Measurements from ENCODE around the gene LYRM4.

Gene LYRM4

DNA sequence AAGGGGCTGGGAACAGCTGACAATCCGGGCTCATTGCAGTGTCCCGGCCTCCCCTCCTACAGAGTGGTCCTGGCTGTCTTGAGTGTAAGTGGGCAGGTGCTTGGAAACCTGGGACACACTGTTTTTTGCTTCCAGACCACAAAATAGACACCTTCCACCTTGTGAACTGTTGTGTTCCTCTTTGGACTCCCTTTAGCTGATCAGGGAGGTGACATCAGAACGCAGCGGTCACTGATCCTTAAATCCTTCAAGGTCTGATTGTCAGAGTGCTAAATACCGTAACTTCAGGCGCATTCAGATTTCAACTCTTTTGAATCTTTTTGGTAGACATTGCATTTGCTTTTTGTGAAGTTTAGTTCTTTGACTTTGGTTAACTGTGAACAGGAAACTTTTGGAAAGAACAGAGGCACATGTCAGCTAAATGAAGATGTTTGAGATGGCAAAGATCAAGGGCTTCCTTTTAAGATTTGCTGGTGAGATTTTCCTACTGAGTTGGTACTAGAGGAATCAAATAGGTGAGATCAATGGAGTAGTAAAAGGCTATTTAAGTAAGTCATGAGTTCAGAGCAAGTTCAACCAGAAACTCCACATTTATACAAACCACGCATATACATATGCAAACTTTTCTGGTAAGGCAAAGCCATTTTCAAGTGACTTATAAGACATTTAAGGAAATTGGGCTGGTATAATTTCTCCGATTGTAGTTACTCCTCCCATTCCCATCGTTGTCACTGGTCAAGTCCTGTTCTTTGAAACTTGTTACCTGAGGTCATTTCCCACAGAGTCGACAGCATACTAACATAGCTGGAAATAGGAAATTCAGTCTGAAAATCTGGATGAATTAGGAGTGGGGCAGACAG, 169.3 kb downstream of the LYRM4 start:
- DNase-seq = no peak

DNA sequence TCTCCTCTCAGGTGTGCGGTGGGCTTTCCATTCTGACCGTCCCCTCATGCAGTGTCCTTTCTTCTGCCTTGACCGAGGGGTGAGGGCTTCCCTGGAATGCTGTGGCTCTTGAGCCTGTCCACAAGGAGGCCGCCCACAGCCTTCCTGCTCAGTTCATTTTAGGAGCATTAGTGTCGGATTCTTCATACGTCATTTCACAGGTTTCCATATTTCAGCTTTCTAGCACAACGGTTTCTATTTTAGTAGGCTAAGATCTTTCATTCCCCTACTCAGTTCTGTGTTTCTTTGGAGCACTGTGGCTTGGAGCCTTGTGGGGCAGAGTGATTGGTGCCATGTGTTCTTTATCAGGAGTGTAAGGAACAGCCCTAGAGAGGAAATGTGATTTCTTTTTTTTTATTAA, 170.1 kb downstream of the LYRM4 start:
- DNase-seq = no peak

DNA sequence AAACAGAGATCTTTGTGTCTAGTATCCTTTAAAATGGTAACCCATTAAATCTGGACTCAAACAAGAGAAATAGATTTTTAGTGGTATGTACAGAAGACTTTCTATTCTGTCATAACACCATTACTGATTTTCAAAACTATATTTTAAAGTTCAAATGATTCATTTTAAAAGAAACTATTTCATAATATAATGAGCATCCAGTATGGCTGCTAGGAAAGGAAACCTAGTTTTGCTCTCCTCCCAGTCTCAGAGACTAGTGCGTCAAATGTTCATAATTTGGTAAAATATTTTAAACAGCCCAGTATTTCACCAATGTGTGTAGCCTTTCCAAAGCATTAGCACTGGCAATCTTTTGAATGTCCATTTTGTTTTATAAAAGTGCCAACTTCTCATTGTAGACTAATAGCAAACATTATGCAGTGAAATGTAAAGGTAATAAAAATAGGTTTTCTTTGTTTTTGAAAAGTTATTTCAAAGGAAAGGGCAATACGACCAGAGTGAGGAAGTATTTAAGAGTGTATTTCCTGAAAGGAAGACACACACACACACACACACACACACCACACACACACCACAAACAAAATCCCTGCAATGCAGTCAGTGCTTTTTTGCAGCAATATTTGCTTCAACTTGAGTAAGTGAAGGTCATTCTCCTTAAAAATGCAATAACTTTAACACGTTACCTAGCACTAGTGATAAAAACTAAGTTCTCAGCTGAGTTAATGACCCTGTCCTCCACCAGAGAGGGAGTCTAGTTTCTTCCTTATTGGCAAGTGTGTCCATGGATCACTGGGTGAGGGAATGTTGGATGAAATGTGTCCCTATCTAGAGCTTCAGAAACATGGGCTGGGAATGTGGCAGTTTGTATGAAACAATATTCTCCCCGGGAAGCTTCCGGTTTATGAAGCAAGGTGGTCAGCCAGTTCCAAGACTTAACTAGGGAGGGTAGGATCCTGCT, 171.0 kb downstream of the LYRM4 start:
- DNase-seq = no peak

DNA sequence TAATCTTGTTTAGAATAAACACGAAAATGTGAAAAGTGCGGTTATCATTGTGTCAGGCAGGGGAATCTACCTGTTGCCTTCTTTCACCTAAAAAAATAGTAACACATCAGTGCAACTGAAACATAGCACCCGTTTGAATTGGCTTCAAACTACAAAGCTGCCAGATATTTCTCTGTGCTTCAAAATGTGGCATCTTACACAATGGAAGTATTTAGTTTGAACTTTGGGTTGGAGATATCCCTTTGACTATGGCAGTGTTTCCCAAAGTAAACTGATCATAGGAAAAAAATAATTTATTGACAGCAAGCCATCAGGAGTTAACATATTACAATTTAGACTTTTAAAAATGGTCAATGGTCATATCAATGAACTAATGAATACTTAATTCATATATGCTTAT, 172.0 kb downstream of the LYRM4 start:
- no peak for DNase-seq

DNA sequence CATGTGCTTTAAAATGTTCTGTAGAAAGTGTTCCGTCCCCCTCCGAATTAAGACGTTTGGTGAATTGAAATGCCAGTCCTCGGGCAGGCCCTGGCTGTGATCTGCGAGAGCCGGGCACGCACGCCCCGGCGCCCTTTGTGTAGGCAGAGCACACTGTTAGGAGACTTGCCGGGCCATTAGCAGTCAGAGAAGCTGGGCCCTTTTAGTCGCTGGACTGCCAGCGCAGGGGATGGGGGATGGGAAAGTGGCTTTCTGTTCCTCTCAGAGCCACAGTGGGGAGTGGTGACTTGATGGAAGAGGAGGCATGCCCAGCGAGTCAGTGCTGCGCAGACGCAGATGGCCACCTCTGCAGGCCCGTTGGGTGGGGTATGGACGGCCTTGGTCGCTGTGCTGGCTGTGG, 173.4 kb downstream of the LYRM4 start:
- no peak for DNase-seq

DNA sequence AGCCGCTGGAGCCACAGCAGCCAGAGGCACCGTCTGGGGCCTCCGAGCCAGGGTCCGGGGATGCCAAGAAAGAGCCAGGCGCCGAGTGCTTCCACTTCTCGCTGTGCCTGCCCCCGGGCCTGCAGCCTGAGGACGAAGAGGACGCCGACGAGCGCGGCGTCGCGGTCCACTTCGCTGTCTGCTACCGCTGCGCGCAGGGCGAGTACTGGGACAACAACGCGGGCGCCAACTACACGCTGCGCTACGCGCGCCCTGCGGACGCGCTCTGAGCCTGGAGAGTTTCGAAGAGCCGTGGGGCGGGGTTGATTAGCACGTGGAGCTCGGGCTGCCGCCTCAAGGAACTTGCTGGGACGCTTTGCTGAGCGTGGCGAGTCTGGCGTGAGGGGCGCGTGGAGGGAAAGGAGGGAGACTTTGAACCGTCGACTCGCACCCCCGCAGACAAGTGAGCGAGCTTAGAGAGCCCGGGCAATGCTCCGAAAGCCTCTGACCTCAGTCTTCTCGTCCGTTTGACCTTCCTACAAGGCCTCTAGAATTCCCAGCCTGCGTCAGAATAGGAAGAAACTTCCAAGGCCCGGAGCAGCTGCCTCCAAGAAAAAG, 174.4 kb downstream of the LYRM4 start:
- no peak for DNase-seq

DNA sequence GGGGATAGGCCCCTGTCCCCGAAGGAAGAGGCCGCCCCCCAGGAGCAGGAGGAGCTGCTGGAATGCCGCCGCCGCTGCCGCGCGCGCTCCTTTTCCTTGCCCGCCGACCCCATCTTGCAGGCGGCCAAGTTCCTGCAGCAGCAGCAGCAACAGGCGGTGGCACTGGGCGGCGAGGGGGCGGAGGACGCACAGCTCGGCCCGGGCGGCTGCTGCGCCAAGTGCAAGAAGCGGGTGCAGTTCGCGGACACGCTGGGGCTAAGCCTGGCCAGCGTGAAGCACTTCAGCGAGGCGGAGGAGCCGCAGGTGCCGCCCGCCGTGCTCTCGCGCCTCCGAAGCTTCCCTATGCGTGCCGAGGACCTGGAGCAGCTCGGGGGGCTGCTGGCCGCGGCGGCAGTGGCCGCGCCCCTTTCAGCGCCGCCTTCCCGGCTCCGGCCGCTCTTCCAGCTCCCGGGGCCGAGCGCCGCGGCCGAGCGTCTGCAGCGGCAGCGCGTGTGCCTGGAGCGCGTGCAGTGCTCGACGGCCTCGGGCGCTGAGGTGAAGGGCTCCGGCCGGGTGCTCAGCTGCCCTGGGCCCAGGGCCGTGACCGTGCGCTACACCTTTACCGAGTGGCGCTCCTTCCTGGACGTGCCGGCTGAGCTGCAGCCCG, 175.0 kb downstream of the LYRM4 start:
- DNase-seq = no peak

DNA sequence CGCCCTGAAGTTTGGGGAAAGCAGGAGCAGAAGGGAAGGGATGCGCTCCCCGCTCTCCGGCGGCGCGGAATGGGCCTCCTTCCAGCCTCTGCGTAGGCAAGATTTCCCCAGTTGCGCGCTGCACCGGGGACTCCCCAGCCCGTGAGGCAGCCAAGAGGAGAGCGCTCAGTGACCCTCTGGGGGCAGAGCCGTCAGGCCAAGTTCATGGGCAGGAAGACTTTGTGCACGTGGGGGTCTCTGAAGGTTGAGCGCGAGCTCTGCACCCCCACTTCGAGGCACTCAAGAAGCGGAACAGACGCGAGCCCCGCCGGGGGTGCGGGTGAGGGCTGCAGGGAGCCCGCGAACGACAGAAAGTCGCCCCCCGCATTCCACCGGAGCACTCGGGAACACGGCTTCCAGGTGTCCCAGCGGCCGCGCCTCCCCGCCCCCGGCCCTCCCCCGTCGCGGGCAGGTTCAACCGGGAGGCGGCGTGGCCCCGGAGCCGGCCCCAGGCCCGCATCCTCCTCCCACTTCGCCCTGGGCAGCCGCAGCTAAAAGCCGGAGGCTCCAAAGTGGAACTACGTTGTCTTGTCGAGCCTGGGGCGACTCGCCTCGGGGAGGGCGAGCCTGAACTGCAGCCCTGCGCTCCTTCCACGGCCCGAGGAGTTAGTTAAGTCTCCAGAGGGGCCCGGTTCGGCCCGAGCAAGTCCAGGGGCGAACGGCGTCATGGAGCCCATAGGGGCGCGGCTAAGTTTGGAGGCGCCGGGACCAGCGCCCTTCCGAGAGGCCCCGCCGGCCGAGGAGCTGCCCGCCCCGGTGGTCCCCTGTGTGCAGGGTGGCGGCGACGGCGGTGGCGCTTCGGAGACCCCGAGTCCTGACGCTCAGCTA, 175.7 kb downstream of the LYRM4 start, which contains the start of gene PPP1R3G:
PPP1R3G (plus strand) TSS at position 561 of the 867 bp plus-strand sequence; CDS start at position 706, 145 bp downstream.
- DNase-seq = no peak

DNA sequence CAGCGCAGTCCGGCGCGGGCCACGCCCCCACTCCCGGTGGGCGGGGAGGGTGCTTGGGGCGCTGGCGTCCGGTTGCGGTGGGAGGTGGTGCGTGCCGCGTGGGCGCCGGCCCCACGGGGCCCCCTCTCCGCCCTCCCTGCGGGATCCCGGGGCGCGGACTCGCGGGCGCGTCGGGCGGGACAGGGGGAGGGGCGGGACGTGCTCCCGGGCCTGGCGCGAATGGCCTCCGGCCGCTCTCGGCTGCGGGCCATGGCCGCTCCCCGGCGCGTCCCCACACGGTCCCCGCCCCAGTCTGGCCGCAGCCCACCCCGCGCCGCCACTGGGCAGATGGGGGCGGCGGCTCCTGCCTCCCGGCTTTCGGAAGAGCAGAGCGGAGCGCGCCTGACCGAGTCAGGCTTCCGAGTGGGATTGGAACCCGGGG, 176.4 kb downstream of the LYRM4 start:
- DNase-seq = no peak

DNA sequence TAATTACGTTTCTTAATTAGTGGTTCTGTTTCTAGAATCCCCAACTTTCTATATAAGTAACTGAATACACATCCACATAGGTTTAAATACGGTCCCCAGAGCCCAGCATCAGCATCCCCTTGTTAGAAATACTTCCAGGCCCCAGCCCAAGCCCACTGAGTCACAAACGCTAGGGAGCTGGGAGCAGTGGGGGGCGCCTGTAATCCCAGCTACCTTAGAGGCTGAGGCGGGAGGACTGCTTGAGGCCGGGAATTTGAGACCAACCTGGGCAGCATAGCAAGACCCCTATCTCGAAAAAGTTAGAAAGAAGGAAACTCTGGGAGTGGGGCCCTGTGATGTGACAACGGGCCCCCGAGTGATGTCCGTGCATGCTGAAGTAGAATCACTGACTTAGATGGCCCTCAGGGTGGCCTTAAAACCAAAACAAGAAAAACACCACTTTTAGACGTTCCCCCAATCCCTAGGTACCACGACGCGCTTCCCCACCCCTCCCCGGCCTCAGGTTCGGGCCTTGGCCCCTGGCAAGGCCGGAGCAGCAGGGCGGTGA, 176.9 kb downstream of the LYRM4 start:
- DNase-seq = no peak

DNA sequence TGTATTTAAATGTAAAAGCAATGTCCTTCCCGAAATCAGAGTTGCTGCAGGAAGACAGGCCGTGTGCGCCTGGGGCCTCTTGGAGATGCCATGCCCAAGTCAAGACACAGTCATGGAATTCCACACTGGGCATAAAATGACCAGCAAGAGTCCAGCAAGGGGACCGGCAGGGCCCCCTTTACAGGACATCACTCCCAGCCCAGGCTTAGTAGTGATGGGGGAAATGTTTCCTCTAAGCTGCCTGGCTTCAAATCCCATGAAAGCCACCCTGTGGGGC, 177.5 kb downstream of the LYRM4 start:
- DNase-seq = no peak

DNA sequence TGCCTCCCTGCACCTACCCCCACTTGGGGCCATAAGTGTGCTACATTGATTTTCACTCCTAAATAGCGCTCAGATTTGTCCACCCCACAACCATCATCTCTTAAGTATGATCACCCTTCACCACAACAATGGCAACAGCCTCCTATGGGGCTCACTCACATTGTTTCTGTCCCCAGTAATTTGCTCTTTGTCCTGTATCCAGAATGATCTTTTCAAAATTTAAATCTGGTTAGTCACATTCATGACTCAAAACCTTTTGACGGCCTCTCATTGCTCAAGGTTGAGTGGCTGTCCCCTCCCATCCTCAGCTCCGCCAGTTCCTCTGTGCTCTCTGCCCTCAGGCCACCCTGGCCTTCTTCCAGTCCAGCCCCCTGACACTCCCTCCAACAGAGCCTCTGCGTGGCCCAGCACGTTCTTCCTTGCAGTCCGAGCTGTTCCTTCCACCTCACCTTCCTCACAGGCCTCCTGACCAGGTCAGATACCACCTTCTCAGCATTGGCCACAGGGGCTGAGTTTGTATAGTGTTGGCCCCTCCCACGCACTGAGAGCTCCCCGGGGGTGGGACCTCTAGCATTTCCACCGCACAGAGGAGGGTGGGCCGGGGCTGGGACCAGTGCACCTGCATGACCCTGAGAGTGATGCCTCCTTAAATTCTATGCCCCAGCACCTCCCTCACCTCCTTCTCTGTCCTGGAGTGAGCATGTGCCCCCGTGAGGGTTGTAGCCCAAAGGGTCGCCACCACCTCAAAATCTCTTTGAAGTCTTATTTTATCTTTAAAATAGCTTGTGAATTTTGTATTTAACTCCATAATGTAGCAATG, 178.1 kb downstream of the LYRM4 start:
- no peak for DNase-seq

DNA sequence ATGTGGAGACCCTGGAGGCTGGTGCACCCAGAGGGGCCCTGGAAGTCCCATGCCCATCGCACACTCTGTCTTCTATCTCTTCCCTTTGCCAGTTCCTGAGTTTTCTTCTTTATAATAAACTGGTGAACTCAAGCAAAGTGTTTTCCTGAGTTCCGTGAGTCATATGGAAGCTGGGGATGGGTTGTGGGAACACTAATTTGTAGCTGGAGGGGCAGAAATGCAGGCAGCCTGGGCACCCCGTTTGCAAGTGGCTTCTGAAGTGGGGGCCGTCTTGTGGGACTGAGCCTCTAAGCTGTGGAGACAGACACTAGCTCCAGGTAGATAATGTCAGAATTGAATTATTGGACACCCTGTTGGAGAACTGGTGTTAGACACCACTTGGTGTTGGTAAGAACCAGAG, 178.8 kb downstream of the LYRM4 start:
- DNase-seq = no peak

DNA sequence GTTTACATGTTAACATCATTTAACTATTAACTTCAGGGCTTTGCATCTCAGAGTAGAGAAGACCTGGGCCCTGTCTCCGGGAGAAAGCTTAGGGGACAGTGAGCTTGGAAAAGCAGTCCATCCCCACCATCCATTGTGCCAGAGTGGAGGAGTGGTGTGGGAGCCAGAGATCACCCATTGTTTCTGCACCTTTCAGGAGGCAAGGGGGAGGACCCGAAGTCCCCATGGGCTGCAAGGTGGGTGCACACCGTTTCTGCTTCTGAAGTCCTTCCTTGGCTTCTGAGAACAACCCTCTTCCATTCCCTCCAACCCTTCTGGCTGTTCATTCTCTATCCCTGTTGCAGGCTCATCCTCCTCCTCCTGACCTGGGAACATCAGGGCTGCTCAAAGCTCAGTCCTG, 179.6 kb downstream of the LYRM4 start:
- no peak for DNase-seq

DNA sequence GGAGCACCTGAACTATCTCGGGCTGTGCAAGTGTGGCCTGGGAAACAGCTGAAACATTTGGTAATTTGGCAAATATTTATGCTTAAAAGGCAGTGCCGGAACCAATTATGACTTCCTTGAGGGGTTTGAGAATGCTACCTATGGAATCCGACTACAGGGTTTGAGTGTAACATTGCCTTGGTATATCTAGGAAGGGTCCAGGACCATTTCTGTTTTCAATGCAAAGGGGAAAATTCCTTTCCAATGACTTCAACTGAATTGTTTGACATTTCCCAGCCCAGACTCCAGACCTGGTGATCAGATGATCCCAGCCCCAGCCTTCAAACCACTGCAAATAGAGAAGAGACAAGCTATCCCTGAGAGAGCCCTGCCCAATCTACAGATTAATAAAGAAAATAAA, 180.2 kb downstream of the LYRM4 start:
- DNase-seq = no peak

DNA sequence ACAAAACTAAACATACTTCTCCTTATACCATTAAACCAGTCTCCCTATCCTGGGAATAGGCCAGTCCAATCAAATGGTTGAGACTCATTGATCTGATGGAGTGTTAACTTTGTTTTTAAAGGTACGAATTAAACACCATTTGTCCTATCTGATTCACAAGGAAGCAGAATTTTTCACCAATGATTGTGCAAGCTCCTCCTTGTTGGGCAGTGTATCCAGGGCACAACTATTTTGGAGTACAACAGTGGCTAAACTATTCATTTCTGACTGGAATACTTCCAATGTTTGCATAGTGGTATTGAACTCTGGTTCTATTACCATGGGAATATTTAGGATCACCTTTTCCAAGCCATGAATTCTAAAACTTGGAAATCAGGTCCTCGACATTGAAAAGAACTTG, 181.1 kb downstream of the LYRM4 start:
- no peak for DNase-seq

DNA sequence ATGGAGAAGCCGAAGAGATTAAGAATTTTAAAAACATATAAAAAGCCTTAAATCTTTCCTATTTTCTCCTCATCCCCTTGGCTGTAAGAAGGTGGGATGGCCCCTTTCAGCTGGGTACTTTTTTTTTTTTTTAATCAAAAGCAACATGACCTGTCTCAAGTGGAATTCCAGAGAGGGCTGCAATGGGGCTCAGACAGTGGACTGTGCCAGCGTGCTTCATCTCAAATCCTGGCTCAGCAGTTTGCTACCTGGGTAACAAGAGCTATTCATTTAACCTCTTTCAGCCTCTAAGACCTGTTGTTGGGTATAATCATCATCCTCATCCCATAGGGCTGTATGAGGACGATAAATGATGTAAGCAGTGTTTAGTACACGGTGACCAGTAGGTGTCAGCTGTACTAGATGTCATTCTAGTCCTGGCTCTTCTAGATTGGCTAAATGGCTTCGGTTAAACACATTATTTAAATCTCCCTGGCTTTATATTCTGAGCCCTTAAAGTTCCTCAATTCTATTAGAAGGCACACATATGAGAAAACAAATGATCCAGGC, 182.6 kb downstream of the LYRM4 start:
- DNase-seq = no peak

DNA sequence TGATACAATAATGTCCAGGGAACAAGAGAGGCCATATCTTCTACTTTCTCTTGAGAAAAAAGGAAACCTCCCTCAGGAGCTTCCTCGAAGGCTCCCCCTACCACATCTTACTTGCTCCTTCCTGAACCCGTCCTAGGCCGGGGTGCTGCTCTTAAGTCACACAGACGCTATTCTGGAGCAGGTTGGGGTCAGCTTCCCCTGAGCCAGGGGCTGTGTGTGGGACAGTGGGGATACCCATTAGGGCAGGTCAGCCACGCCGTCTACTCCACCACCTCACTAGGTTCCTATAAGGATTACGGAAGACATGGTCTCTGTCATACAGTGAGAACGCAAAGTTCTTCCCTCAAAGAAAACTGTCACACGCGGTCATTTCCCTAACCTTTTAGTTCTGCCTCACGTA, 183.8 kb downstream of the LYRM4 start:
- no peak for DNase-seq

DNA sequence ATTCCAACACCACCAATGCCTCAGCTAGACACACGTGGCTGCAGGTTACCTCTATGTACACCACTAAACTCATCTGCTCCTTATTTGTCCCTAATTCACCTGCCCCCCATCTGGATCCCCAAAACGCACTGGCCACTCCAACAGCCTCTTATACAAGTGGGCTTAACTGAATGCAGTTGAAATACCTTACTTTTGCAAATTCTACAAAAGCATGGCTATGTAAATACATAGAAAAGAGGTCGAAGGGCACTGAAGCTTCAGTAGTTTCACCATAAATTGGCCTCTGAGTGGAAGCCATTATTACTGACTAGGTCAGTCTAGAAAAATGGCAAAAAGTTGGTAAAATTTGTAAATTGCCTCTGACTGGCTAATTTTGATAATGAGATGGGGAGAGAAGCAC, 186.8 kb downstream of the LYRM4 start:
- no peak for DNase-seq

DNA sequence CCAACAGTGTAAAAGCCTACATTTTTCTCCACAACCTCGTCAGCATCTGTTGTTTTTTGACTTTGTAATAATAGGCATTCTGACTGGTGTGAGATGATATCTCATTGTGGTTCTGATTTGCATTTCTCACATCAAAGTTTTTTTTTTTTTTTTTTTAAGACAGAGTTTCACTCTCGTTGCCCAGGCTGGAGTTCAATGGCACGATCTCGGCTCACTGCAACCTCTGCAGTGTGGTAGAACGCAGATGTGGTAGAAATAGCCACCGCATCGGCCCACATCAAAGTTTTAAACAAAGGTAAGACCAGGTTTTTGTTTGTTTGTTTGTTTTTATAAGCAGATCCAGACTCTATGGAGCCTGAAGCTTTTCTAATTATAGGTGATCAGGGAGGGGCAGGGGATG, 188.3 kb downstream of the LYRM4 start:
- DNase-seq = no peak

DNA sequence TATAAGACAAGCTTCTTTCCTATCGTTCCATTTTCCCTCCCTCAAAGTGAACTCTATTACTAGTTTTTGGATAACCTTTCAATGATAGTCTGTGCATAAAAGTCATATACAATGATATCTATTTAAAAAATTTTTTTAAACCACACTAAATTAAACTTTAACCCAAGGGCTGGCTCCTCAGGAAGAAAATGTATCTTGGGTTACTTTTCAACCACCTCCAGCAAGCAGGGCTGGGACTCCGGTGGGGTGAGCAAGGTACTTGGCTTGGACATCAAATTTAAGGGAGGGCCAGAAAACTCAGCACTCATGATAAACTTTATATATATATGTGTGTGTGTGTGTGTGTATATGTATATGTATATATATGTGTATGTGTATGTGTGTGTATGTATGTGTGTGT, 189.5 kb downstream of the LYRM4 start:
- no peak for DNase-seq

Data from cerebellar nuclear complex (tissue), 1 donor.